Superior temporal gyrus (tissue), 1 donor: Measurements from ENCODE around the gene MYCBP2.
"Not testable (repeated sequence)": the region's sequence is repeated elsewhere in the genome, so short reads cannot be mapped to it uniquely, and the experiment has no call there.

Experiments
- DNase-seq: peaks from one replicate; pipeline ENCODE4 v3.0.0-alpha.2; 2016; ENCODE audit errors: extremely low spot score

Gene MYCBP2

GRCh38 chr13:77326905-77327604 lies at the start of gene MYCBP2:
MYCBP2 (minus strand) TSS chr13:77327094; CDS start chr13:77326775, 319 bp downstream.
- peak; percentile 98 for DNase-seq

DNA sequence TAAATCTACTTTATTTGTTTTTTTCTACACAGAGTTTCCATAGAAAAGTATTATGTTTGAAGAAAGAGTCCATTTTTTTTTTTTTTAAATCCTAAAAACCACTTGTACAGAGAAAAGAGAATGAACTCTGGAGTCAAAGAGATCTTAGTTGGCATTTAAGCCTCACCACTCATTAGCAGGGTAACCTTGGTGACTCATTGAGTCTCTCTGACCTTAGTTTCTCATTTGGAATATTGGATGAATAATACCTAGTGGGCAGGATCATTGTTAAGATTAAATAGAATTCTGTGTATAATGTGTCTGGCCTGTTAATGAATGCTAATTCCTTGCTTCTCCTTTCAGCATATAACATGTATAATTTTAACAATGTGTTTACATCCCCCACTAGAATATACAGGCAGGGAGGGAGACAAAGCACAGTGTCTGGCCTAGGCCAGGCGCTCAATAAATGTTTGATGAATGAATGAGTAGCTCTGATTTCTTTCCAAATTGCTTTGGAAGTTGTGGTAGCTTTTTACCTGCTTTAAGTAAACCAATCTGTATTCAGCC lies 48.7 kb upstream of the MYCBP2 start:
- DNase-seq, result no peak

DNA sequence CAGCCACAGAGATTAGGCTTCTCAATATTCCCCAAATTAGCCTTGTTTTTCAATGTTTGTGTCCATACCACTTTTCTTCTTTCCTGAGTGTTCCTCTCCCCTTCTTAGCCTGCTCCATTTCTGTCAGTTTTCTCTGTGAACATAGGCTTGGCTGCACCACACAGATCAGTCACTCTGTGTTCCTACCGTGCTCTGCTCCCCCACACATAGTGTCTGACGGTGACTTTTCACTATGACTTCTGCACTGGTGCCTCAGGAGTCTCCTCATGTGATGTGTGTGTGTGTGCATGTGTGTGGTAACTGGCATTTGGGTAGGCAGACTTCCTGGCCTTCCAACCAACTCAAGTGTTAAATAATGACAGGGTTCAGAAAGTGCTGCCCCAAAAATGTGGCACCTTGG lies 47.9 kb upstream of the MYCBP2 start:
- DNase-seq, result no peak

- DNase-seq, result no peak
These were observed 47.4 kb upstream of the MYCBP2 start for GRCh38 chr13:77374339-77374738.

- no peak for DNase-seq
These were observed 46.6 kb upstream of the MYCBP2 start for GRCh38 chr13:77373502-77373901.

GRCh38 chr13:77372275-77372674 lies 45.4 kb upstream of the MYCBP2 start:
- DNase-seq, result no peak

- DNase-seq, result no peak
These were observed 44.0 kb upstream of the MYCBP2 start for GRCh38 chr13:77370888-77371287.

DNA sequence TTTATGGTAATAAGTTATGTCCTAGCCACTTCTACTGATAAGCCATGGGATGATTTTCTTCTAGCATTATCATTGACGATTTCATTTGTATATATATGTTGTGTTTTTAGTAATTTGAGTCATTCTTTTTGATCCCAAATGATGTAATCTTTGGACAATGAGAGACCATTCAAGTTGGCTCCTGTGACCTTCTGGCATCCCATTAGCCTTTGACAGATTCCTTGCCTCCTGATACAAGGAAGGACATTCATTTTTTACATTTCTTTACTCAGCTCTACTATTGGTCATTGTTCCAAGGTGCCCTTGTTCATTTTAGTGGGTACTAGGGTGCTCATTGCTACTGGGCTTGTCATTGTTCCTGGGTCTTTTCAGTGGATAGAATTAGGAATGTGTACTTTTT lies 35.3 kb upstream of the MYCBP2 start:
- no peak for DNase-seq

DNA sequence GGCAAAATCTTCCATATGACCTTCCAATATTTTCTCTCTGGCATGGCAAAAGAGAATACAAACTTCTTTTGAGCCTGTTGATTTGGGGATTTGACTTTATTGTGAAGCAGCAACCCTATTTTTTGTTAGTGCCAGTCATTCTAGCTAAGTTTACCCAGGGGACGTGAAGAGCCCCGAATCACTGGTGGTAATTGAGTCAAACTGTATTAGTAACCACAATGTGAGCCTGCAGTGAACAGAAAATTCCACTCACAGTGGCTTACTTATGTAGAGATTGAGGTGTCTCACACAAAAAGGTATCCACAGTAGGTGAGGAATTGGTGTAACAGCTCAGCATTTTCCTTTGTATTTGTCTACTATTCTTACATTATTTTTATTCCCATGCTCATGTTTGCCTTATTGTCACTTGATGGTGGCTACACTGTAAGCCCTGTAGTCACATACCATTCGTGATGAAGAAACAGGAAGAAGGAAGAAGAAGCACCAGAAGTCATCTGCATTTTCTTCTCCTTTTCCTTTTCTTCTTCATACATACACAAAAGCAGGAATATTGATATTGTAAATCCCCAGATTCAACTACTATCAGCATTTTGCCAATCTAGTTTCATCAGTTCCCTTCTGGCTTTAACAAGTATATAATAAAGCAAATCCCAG lies 33.3 kb upstream of the MYCBP2 start:
- no peak for DNase-seq

DNA sequence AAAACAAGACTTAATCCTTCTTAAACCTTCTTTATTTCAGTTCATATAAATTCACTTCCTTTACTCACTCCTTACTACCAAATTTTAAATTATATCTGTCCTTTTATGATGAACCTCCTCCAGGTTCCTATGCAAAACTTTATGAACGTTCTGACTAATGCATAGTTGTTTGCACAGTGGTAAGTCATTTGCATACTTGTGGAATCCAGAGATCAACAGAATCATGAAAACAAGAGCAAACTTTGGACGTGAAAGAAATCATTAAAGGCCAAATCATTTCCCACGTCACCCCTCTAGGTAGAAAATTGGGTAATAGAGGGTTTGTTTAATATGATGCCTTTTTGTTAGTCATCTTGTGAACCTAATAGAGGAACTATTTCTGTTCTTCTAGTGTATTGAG lies 32.3 kb upstream of the MYCBP2 start:
- no peak for DNase-seq

DNA sequence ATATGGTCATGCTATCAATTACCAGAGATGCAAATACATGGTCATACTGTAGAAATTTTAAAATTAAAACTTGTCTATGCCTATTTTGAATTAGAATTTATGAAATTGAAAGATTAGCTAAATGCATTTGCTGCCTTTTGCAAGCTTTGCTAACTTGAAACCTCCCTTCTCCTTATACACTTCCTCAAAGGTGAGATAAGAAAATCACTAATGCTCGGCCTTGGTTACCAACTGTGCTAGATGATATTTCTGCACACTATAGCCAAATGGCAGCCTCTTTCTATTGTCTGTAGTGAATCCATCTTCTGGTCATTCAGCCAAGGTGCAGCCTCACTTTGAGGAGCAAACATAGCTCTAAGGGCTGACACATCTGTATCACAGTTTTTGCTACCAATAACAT lies 31.1 kb upstream of the MYCBP2 start:
- DNase-seq, result no peak

GRCh38 chr13:77356155-77356554 lies 29.3 kb upstream of the MYCBP2 start:
- no peak for DNase-seq

DNA sequence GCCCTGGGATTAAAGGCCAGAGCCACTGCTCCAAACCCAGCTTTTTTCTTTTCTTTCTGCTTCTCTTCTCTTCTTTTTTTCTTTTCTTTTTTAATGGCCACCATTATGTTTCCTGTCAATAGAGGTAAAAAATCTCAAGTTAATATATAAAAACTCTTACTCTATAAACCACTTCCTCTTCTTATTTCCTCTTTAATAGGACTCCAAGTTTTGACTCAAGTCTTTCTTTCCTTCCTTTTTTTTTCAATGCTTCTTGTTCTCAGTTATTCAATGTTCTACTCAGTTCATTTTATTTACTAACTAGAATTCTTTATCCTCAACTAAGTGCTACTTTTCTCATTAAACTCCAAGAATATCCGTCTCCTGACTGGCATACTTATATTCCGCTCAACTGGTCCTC lies 27.1 kb upstream of the MYCBP2 start:
- no peak for DNase-seq

DNA sequence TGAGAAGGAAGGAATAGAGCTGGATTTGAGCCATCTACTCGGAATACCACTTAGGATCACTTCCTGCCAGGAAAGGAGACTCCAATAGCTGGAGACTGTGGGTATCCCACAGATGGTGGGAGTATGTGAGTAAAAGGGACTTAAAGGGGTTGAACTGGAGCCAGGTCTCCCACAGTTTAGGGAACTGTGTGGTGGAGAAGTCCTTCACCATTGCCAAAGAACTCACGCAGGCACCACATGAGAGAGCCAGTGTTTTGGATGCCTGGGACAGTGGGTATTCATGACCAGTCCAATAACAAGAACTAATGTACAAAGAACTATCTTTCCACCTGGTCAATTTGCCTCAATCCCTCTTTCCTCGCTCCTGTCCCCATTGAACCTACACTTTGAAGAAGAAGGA lies 24.4 kb upstream of the MYCBP2 start:
- DNase-seq, result no peak

GRCh38 chr13:77350811-77351210 lies 23.9 kb upstream of the MYCBP2 start:
- DNase-seq, result no peak

DNA sequence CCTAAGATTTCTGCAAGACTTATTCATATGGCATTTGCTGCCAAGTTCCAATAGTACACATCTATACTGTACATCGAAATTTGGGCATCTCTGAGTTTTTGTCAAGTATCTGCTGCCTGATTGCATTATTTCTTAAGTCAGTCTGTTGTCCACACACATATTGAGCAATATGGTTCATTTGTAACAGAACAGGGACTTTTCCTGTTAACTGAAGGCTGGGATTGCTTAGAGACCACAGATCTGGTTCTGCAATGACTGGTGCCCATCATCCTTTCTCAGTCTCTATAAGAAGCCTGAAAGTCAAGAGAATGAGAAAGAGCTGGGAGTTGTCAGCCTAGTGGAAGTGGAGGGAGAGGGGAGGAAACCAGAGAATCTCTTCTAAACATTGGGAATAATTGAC lies 22.5 kb upstream of the MYCBP2 start:
- DNase-seq, result no peak

DNA sequence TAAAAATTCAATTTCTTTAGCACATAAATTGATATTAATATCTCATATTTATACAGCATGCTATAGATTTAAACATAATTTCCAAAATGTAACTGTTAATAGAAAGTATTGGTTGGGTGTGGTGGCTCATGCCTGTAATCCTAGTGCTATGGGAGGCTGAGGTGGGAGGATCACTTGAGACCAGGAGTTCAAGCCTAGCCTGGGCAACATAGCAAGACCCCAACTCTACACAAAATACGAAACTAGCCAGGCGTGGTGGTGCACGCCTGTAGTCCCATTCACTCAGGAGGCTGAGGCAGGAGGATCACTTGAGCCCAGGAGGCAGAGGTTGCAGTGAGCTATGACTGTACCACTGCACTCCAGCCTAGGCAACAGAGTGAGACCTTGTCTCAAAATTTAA lies 20.5 kb upstream of the MYCBP2 start:
- DNase-seq, result not testable (repeated sequence)

DNA sequence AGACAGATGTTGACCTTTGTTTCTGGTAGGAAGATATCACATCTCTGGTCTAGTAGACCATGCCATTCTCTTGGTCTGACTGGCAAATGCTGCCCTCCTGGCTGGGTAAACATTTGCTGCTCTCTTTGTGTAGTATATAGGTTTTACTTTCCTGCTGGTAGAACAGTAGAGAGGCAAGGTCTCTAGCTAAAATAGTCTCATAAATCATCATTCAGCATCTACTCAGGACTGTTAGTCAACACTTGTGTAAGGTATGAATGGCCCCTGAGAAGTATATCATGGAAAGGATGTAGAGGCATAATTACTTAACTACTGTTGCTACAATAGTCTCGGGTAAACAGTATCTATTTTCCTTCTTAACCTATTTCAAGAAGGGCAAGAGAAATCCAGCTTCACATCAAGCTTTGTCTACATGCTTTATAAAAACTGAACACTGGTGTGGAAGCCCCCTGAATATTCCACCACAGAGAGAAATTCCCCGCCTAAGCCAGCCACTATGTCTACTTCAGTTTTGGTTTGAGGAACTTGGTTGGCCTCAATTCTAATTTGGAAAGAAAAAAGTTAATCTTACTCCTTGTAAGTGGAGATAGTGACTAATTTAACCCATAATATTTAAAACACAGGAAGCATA lies 18.4 kb upstream of the MYCBP2 start:
- no peak for DNase-seq

DNA sequence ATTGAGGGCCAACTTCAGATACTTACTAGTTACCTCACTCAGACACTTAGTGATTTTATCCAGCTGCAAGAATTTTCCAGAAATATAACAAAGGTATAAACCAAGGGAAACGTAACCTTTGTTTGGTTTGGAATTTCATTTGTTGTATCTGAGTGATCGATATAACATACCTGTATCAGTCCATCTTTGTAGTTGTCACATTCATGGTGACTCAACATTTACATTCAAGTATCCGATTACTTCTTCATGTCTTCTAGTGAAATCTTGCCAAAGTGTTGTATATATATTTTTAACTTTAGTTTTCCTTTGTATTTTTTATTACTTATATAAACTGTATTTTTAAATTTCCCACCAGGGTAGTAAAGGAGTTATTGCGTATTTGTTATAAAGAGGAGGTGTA lies 16.9 kb upstream of the MYCBP2 start:
- DNase-seq, result no peak

DNA sequence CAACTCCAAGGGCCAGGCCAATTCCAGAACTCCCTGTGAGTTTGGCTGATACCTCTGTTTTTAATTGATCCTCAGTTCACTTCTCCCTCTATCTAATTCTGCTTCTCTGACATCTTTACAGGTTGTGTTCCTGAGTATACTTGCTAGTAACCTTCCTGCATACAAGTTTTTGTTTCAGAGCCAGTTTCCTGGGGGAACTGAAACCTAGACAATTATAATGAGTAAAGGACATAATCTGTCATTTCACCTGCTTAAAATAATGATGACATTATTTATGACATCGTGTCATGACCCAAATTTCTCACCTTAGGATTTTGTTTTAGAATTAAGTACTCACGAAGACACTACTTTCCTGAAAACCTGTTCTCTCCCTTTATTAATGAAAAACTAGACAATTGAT lies 12.5 kb upstream of the MYCBP2 start:
- no peak for DNase-seq

GRCh38 chr13:77338961-77339401 lies 12.1 kb upstream of the MYCBP2 start:
- DNase-seq, result no peak

- DNase-seq, result no peak
These were observed 11.4 kb upstream of the MYCBP2 start for GRCh38 chr13:77338329-77338728.

- DNase-seq, result no peak
These were observed 10.3 kb upstream of the MYCBP2 start for GRCh38 chr13:77337159-77337558.
